Ishikawa (cell line): ENCODE measurements around the gene MLXIPL.

Experiments
- CEBPB ChIP-seq: IDR thresholded peaks from 2 replicates; pipeline ENCODE4 v1.6.1; 2012
- CREB1 ChIP-seq: IDR thresholded peaks from 2 replicates; pipeline ENCODE4 v1.6.1; 2012; ENCODE audit warnings: low read depth
- EGR1 ChIP-seq: IDR thresholded peaks from 2 replicates; pipeline ENCODE4 v1.6.1; 2012
- EP300 ChIP-seq: IDR thresholded peaks from 2 replicates; pipeline ENCODE4 v1.6.1; 2012; ENCODE audit warnings: borderline replicate concordance
- RAD21 ChIP-seq: IDR thresholded peaks from 2 replicates; pipeline ENCODE4 v1.6.1; 2012; ENCODE audit warnings: low read depth
- TAF1 ChIP-seq: IDR thresholded peaks from 2 replicates; pipeline ENCODE4 v1.6.1; 2012; ENCODE audit warnings: low read depth, mild to moderate bottlenecking
- TEAD4 ChIP-seq: IDR thresholded peaks from 2 replicates; pipeline ENCODE4 v1.6.1; 2012
- YY1 ChIP-seq: IDR thresholded peaks from 2 replicates; pipeline ENCODE4 v1.6.1; 2012; ENCODE audit warnings: low read depth
- TF ChIP-seq, protein P1 (sequence below): IDR thresholded peaks from 2 replicates; pipeline ENCODE4 v1.6.1; 2012; ENCODE audit warnings: low read depth, mild to moderate bottlenecking

DNA sequence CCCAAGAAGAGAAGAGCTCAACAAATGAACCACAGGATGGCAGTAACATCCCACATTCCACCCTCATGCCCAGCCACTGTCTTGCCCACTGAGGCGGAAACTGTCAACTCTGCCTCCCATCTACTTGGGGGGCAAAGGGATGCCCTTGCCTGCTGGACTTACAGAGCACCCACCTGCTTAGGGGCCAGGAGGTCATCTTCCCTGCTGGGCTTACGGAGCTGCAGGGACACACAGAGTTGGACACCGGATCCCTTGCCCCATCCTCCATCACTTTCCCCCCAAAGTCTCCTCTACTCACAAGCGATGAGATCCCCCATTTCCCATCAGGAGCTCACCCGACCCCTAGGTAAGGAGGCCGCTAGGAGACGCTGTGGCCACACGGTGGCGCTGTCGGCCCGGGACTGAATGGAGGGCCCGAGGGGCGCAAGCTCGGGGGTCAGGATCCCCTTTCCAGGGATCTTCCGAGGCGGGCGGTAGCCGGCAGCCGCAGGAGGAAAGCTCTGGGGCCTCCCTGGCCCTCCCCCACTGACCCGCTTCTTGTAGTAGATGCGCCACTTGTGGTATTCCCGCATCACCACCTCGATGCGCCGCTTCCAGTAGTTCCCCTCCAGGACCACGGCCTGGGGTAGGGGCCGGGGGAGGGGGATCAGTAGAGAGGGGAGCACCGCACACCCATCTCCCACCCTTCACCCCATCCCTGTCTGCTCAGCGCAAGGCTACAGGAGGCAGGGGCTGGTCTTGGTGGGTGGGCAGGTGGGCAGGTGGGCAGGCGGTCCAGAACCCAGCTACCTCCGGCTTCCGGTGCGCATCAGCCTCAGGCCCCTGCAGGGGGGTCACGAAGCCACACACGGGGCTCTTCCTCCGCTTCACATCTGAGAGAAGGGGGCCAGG, 17.3 kb downstream of the MLXIPL start:
- TF ChIP-seq YY1 (0 out of 2 replicates have a peak, but pooled peaks have one; percentile 13), EP300 (no peak), CEBPB (no peak), RAD21 (peak; percentile 89), EGR1 (no peak), TAF1 (no peak), CREB1 (no peak), TEAD4 (no peak)
- TF ChIP-seq, protein P1, sequence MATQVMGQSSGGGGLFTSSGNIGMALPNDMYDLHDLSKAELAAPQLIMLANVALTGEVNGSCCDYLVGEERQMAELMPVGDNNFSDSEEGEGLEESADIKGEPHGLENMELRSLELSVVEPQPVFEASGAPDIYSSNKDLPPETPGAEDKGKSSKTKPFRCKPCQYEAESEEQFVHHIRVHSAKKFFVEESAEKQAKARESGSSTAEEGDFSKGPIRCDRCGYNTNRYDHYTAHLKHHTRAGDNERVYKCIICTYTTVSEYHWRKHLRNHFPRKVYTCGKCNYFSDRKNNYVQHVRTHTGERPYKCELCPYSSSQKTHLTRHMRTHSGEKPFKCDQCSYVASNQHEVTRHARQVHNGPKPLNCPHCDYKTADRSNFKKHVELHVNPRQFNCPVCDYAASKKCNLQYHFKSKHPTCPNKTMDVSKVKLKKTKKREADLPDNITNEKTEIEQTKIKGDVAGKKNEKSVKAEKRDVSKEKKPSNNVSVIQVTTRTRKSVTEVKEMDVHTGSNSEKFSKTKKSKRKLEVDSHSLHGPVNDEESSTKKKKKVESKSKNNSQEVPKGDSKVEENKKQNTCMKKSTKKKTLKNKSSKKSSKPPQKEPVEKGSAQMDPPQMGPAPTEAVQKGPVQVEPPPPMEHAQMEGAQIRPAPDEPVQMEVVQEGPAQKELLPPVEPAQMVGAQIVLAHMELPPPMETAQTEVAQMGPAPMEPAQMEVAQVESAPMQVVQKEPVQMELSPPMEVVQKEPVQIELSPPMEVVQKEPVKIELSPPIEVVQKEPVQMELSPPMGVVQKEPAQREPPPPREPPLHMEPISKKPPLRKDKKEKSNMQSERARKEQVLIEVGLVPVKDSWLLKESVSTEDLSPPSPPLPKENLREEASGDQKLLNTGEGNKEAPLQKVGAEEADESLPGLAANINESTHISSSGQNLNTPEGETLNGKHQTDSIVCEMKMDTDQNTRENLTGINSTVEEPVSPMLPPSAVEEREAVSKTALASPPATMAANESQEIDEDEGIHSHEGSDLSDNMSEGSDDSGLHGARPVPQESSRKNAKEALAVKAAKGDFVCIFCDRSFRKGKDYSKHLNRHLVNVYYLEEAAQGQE, result no peak
